Hepatic stellate cell (primary cell): ENCODE data around the gene CCDC50.

ENCODE experiments used
- DNase-seq: peaks from one replicate; pipeline ENCODE4 v3.0.0; 2011; ENCODE audit warnings: low spot score

The CCDC50 gene

DNA sequence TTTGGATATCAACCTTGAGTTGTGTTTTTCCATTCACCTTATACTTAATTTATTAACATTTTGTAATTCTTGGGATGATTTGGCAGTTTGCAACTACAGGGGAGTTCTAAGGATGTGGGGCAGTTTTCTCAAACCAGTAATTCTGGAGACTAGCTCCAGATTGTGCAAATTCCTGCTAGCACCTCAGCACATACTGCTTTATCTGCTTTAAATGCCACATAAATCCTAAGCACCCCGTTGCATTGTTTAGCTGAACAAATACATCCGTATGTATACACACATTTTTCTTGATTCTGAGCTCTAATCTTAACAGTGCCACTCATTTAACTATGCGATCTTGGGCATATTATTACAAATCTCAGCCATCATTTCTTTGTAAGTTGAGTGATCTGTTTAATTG, 18.0 kb downstream of the CCDC50 start:
- no peak for DNase-seq

DNA sequence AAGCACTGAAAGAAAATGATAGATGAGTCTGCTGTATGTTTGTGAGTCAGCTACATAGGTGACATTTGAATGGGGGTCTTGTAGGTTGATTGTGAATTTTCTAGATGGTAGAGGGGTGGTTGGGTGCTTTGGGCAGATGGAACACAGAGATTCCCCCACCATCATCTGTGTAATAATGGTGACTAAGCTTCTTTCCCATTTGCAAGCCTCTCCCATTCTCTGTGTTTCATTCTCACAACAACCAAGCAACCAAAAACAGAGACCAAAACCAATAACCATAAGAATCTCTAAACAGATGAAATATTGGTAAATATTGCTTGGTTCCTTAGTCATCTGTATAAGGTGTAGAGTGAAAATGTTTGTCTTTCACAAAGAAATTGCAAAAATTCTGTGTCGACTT, 18.9 kb downstream of the CCDC50 start:
- no peak for DNase-seq

DNA sequence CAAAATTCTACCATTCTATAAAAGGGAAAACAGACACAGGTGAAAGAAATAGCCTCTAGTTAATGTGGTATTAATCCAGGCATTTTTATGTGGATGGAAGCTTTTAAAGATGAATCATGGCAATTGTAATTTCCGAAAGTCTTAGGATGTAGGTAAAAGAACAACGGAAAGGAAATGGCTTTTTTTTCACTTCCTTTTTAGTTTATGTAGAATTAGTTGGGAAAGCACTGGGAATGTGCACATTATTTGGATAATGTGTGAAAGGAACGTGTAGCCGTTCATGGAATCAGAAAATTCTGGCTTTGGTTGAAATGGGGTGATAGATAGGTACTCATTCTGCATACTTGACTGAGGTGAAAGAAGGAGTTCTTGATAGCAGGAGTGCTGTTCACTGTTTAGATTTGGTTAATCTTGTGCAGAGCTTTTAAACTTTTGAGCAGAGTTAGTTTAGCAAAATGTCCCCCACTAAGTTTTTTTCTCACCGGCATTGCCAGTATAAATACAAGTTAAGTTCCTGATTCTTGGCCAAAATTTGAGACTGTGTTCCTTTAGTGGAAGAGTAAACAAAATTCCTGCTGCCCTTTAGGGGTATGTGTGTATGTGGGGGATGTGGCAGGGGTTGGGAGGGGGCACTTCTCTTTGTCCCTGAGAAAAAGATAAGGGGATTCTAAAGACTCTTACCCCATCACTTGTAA, 21.3 kb downstream of the CCDC50 start:
- no peak for DNase-seq

DNA sequence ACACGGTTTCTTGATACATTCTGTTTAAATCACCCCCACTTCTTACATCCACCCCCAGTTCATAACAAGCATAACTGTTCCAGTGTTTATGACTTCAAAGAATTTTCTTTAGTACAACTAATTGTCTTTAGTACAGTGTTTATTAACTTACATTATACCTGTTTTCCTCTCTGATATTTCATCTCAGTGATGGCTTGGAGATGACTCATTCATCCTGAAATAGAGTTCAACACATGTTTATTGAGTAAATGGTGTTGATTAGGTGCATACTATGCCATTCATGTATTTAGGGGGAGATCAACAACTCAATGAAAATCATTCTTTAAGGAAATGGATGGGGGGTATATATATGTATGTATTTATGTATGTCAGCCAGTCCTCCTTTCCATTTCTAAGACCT, 22.8 kb downstream of the CCDC50 start:
- no peak for DNase-seq

DNA sequence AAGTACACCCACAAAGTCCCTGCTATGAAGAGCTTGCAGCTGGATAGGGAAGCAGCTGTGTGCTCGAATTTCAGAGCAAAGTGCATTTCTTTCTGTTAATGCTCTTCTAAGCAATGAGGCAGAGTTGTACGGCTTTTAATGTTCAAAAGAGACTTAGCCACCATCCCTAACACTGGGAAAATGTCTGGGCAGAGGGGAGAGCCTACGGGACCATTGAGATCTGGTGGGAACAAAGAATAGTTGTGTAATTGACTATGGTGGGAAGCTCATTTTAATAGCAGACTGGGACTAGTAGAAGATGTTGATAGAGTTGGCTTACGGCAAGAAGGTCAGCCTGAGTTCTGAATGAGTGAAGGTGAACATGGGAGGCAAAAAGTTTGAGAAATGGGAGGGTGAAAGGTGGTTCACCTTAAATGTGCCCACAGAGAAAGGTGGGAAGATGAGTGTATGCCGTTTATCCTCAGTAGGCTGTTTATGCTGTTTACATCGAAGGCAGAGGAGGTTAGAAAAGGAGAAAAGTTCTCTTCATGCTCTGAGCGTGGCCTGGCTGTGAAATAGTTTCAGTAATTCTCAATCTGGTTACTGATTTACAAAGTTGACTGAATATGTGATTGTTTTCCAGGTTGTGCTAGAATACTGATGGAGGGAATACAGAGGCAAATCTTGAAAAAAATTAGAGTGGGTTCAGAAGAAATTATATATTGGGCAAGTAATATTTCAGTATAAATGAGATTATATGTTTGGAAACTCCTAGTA, 24.0 kb downstream of the CCDC50 start:
- DNase-seq, result no peak

DNA sequence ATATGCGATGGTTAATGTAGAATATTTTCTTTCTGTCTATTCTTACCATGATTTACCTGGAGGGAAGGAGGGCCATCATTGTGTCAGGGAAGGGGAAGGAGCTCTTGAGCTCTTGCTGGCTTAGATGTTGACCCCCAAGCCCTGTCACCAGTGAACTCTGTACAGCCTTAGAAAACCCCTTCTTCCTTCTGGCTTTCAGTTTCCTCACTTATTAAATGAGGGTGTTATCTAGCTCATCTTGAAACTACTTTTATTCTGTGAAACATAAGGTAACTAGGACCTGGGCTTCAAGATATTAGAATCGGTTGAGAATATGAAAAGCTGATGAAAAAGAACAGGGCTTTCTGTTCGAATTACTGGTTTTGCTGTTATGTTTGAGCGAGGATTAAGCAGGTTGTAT, 26.2 kb downstream of the CCDC50 start:
- no peak for DNase-seq

DNA sequence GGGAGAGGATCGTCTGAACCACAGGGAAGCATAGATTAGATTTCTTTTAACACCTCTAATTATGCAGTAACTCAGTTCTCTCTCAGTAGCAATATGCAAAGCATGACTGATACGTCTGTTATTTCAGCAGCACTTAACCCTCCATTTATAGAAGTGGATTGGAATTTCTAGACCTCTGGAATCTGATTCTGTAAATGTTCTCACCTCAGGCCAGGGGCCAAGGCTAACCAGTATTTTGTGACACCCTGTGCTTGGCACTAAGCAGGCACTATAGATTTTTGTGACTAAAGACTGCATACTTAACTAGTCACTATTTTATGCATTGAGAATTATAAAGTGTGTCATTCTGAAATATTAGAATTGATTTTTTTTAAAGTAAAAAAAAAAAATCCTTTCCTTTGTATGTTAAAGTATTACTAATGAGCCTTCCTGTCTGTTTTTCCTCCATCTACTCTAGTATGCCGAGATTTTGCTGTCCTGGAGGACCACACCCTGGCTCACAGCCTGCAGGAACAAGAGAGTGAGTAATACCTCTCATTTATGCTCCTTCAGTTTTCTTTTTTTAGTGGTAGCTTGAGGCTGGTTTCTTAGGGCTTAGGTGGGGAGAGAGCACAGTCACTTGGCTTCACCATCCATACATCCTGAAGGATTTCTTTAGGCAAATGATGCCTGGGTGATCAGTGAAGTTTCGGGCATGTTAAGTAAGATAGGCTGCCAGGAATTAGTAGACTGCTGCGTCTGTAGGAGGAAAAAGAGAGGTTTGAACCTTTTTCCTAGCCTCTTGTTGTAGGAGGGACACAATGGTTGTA, 27.6 kb downstream of the CCDC50 start:
- no peak for DNase-seq

DNA sequence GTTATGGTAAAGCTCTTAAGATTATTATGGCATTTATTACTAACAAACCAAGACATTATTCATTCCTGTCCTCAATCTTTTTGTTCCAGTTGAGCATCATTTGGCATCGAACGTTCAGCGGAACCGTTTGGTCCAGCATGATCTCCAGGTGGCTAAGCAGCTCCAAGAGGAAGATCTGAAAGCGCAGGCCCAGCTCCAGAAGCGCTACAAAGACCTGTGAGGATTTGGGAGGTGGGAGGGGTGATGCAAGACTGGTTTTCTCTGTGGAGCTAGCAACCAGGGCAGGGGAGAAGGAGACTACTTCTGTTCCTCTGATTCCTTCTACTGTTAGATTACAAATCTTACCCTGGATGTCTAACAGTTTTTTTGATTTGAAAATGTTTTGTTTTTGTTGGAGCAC, 28.7 kb downstream of the CCDC50 start:
- no peak for DNase-seq

DNA sequence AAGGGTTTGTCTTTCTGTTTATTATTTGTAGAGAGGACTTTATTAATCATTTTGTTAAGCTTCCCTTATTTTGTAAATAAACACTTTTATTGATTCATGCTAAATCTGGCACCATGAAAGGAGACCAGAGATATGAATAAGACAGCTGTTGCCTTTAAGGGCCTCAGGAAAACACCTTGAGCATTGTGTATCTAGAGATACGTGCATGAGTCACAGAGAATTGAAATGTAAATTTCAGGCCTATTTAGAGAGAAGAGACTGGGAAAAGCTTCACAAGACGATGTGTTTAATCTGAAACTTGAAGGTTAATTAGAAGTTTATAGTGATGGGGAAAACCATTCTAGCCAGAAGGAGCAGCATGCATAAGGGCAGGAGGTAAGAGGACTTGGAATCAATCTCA, 29.7 kb downstream of the CCDC50 start:
- no peak for DNase-seq

DNA sequence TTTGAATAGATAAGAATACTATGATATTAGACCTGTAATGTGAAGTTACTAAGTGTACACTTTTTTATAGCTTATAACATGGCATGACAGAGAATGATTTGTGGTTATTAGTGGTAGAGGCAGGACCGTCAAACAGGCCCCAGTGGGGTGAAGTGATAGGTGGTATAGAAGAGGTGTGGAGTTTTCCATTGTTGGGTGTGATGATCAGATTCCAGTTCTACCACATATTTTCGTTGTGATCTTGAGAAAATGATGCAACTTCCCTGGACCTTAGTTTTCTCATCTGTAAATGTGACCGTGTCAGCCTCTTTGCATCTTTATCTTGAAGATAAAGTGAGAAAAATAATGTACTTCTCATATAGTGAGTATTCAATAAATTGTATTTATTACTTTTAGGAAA, 31.4 kb downstream of the CCDC50 start:
- no peak for DNase-seq

DNA sequence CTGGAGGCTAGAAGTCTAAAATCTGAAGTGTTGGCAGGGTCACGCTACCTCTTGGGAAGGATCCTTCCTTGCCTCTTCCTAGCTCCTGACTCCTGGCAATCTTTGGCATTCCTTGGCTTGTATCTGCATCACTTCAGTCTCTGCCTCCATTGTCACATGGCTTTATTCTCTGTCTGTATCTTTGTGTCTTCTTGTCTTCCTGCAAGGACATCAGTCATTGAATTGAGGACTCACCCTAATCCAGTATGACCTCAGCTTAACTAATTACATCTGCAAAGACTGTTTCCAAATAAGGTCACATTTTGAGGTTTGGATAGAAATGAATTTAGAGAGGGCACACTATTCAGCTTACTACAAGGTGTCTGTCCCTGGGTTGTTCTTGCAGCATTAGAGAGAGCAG, 32.3 kb downstream of the CCDC50 start:
- DNase-seq, result no peak

DNA sequence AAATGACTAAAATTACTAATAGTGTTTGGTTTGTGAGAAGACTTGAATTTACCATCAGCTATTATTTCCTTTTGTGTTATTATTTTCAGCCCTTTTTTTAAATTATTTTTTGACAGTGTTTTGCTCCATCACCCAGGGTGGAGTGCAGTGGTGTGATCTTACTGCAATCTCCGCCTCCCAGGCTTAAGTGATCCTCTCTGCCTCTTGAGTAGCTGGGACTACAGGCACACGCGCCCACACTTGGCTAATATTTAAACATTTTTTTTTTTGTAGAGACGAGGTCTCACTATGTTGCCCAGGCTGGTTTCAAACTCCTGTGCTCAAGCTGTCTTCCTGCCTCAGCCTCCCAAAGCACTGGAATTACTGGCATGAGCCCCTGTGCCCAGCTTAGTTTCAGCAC, 32.8 kb downstream of the CCDC50 start:
- DNase-seq, result no peak

DNA sequence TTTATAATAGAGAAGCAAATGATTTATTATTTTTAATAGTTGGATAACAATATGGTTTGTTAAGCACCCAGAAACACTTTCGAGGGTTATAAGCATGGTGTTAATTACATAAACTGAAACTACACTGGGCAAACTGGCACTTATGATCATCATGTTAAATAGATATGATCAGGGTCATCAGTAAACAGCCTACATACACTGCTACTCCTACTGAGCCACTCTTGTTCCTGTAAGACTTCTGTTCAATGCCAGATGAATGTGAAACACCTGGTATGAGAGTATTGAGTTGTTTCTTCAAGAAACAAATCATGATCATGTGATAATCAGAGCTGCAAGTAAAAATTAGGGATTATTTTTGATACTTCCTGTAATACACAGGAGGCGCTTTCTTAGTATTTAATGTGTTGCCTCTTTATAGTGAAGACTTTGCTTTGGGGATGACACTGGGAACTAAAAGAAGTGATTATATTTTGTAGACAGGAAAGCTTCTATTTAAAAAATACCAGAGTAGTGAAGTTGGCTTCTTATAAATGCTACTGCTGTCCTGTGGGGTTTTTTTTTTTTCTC, 33.4 kb downstream of the CCDC50 start:
- DNase-seq, result no peak

DNA sequence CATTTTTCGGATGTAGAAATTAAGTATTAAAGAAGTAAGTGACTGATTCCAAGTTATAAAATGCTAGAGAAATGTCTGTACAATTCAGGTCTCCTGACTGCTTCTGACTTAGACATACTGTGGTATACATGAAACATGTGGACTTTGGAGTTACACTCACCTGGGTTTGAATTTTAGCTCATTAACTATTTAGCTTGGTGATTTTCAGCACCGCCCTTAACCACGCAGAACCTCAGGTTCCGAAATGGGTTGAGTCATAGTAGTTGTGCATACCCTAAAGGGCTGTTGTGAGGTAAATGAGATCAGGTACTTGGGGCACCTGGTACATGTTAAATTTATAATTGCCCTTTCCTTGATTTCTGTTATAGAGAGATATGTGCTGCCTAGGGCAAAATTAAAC, 34.0 kb downstream of the CCDC50 start:
- no peak for DNase-seq

DNA sequence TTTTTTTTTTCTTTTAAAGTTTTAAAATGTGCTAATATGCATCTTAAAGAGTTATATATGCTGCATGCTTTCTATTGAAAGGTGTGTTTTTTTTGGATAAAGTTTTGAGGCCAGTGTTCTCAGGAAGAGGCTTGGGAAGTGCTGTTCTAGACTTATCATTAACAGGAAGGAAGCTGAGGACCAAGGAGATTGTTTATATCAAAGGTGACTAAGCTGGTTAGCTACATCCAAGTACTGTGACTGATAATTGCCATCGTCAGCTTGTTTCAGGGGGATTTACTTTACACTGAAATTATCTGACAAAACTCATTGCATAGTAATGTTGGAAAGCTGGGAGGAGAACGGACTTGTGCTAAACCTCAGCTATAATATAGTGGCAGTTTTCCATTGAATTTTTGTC, 37.5 kb downstream of the CCDC50 start:
- no peak for DNase-seq

DNA sequence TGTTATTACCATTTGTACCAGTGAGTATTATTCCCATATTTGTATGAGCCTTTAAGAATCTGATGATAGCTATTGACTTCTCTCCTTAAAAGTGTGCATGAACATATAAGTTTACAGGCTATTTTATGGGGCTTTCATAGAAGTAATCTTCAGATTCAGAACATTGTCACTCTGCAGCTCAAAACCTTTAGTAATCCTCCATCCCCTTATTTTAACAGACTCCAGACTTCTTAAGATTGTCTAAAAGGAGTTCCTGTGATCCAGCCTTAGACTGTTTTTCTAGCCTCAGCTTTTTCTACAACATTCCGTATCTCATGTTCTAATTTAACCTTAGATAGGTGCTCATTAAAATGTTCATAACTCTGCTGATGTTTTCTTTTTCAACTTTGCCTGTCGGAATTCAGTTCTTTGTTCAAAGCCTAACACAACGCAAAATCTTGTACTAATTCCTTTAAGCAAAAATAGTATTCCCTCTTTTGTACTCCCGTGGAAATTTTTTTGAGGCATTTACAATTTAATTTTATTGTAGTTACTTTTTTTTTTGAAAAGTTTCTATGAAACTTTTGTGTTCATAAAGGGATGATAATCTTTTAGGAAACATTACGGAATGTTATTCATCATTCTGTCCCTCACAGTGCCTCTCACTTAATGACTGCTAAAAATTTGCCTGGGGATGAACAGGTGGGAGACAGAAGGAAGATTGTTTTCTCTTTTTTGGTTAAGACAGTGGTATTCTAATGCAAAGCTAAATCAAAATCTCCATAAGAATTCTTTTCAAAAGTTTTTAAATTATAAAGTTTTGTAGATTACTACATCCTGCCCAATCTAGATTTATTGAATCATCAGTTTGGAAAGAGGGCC, 39.8 kb downstream of the CCDC50 start:
- no peak for DNase-seq

DNA sequence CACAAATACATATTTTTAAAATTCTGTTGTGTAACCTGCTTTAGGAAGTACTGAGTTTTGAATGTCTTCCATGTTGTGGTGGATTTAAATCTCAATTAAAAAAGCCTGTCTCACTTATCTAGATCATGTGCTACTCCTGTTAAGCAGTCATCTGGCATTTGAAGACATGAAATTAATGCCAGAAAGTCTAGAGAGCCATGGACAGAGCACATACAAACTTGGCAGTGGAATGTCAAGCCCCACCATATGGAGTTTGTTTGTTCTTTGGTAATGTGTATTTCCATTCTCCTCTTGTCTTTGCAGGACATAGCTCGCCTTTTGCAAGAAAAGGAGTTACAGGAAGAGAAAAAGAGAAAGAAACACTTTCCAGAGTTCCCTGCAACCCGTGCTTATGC, 40.4 kb downstream of the CCDC50 start:
- DNase-seq, result no peak

DNA sequence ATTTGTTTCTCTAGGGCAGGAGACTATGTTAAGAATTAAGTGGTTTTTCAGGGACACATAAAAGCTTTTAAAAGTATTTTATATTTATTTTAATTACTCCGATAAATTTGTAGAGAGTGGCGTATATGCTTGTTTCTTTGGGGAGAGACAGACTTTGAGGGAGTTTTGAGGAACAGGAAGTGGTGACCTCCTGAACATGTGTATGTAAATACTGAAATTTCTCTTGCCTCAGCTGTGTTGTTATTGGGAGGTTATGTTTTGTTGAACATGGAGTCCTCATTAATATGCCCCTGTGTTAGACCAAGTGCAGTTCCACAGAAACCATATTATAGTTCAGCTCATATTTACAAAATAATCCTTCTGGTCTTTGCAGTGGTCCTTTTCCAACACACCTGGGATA, 42.9 kb downstream of the CCDC50 start:
- no peak for DNase-seq

DNA sequence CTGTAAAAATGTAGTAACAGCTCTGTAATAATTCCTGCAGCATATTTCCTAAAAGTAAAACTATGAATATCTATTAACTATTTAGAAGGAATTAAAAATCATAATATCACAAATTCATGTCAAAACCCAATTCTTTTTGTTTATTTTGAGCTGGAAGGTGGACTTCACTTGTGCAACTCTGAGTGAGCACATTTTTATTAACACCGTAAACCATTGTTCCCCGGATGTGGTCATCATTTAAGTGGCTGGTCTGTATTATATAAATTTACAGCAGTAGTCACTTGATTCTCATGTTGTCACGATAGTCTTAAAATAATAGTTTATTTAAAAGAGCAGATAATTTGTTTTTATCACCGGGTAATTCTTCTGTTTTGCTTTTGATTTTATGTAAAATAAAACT, 44.1 kb downstream of the CCDC50 start:
- DNase-seq, result no peak

DNA sequence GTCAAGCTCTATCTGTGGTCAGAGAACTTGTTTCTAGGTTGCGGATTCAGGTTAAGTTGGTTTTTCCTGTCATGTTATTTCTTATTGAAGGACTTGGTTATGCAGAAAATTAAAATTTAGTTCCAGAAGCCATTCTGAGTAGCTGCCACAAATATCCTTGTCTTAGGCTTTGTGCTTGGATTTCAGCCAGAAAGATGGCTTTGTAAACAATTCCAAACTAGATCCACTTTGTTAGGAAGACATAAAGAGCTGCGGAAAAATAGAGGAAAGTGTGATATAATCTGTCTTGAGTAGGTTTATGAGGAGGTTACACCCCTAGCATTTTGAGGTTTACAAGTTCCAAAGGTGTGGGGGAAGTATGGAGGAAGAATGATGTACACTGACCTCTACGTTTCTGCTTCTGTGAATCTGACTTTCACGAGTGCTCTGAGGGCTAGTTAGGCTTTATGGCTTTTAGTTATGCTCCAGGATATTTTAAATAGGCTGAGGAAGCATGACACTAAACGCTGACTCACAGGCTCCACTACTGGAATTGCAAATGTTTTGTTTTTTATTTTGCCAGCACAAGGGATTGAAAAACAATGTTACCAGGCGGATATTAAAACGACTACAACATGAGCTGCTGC, 47.4 kb downstream of the CCDC50 start:
- DNase-seq, result peak; percentile 18

DNA sequence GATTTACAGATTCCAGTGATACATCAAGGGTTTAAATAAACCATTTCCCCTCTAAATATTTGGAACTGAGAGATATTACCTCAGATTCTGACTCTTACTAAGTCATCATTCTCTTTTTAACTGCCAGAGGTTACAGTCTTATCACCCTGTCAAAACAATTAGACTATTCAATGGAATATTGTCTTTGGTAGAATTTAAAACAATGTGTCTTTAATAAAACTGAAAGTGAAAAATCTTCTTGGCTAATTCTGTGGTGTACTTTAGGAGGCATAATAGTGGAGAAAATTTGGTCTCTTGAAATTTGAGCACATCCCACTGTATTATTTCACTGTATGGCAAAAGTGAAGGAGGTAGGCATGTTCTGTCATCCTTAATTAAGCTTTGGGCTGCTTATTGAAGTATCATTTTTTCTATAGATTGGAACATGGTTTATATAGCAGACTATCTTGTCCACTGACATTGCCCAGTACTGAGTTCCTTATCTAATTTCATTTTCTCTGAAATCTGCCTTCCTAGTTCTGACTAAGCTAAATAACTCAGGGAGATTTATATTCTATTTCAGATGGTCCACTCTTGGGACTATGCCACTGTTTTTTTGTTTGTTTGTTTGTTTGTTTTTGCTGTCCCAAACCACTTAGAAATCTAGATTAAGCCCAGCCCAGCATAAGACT, 49.1 kb downstream of the CCDC50 start:
- DNase-seq, result no peak
